Glomerular endothelial cell (primary cell): Measurements from ENCODE around the gene WIPI1. TPM values are rescaled to one million over a fixed set of nuclear protein-coding genes. Genes with fewer than 3 reads are reported as not detected.
"Not testable (repeated sequence)": the region's sequence is repeated elsewhere in the genome, so short reads cannot be mapped to it uniquely, and the experiment has no call there.

Experiments
- DNase-seq: peaks from one replicate; pipeline ENCODE4 v3.0.0-alpha.2; 2011; ENCODE audit warnings: low read depth, low spot score; ENCODE audit errors: extremely low read depth
- total RNA-seq: library from RNA; depleted of rRNA; stranded (reverse); fragments of >200 nt; gene quantifications from 2 replicates; pipeline ENCODE4 v1.2.3, GENCODE V29; 2015

Gene WIPI1
- total RNA-seq, 1 donor from 2014 or later: 75.8 TPM

DNA sequence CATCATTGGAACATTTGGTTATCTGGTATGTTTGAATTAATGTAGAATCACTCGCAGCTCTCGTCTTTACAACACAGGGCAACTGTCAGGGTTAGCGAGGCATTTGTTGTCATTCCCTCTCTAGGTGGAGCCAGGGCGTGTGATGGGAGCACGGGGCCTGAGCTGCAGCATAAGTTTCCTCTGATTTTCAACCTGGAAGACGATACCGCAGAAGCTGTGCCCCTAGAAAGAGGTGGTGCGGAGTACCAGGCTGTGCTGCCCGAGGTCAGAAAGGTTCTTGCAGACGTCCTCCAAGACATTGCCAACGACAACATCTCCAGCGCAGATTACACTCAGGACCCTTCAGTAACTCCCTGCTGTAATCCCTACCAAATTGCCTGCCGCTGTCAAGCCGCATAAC, 37.2 kb downstream of the WIPI1 start:
- no peak for DNase-seq

DNA sequence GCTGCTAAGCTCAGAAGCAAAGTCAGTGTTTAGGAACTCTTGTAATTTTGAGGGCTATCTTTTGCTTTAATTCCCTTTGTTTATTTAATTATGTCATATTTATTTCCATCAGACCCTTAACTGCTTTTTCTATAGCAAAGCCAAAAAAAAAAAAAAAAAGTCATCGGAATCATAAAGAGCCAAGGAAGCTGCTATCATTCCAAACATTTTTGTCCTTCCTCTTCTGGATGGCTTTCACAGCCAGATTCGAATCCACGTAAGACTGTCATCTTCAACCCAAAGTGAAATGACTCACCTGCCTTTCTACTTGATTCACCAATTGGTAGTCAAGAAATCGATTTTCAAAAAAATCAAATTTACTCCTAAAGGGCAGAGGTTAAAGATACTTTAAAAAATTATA, 38.4 kb downstream of the WIPI1 start:
- no peak for DNase-seq

DNA sequence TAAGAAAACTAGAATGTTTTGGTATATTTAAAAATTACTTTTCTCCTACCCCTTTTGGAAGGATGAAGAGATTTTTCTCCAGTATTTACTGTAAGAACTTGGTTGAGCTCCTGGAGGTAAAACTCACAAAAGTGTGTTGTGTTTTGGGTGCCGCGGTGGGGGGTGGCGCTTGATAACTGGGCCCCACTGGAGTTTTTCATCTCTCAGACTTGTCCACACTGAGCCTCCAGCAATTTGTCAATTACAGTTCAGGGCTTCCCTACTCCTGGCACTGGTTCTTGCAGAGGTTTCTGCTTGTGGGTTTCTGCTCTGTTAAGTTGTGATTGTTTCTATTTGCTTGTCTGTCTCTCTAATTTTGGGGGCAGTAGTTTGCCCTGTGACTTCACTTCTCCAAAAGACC, 40.0 kb downstream of the WIPI1 start:
- DNase-seq: no peak

DNA sequence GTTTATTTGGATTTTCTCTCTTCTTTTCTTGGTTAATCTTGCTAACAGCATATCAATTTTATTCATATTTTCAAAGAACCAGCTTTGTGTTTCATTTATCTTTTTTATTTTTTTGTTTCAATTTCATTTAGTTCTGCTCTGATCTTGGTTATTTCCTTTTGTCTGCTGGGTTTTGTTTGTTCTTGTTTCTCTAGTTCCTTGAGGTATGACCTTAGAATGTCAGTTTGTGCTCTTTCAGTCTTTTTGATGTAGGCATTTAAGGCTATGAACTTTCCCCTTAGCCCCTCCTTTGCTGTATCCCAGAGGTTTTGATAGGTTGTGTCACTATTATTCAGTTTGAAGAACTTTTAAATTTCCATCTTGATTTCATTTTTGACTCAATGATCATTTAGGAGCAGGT, 42.4 kb downstream of the WIPI1 start:
- DNase-seq: not testable (repeated sequence)

DNA sequence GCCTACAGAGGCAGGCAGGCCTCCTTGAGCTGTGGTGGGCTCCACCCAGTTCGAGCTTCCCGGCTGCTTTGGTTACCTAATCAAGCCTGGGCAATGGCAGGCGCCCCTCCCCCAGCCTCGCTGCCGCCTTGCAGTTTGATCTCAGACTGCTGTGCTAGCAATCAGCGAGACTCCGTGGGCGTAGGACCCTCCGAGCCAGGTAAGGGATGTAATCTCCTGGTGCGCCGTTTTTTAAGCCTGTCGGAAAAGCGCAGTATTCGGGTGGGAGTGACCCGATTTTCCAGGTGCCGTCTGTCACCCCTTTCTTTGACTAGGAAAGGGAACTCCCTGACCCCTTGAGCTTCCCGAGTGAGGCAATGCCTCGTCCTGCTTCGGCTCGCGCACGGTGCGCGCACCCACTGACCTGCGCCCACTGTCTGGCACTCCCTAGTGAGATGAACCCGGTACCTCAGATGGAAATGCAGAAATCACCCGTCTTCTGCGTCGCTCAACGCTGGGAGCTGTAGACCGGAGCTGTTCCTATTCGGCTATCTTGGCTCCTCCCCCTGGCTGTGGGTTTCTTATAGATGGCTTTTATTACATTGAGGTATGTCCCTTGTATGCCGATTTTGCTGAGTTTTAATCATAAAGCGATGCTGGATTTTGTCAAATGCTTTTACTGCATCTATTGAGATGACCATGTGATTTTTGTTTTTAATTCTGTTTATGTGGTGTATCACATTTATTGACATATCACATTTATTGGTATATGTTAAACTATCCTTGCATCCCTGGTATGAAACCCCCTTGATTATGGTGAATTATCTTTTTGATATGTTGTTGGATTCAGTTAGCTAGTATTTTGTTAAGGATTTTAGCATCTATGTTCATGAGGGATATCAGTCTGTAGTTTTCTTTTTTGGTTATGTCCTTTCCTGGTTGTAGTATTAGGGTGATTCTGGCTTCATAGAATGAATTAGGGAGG, 43.4 kb downstream of the WIPI1 start:
- not testable (repeated sequence) for DNase-seq

DNA sequence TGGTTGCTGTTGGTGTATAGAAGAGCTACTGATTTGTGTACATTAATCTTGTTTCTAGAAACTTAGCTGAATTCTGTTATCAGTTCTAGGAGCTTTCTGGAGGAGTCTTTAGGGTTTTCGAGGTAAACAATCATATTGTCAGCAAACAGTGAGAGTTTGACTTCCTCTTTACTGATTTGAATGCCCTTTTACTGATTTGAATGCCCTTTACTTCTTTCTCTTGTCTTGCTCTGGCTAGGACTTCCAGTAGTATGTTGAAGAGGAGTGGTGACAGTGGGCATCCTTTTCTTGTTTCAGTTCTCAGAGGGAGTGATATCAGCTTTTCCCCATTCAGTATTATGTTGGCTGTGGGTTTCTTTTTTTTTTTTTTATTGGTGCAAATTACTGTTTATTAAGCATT, 49.6 kb downstream of the WIPI1 start:
- not testable (repeated sequence) for DNase-seq

DNA sequence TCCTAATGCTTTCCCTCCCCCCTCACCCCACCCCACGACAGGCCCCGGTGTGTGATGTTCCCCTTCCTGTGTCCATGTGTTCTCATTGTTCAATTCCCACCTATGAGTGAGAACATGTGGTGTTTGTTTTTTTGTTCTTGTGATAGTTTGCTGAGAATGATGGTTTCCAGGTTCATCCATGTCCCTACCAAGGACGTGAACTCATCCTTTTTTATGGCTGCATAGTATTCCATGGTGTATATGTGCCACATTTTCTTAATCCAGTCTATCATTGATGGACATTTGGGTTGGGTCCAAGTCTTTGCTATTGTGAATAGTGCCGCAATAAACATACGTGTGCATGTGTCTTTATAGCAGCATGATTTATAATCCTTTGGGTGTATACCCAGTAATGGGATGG, 53.5 kb downstream of the WIPI1 start:
- not testable (repeated sequence) for DNase-seq

DNA sequence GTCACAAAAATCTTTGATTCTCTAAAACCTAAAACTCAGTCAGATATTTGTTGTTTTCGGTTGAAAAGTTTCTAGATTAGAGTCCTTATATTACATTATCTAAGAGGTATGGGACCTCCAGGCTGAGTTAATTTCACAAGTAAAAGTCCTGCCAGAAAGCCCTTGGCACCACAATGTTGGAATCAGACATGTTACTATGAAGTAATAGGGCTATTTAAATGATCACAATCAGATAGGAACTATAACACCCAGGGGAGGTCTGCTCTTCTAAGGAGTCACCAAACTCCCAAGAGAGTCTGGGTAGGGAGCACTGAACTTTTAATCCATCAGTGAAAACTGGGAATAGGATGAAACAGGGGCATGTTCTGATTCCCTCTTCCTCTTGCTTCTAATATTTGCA, 54.2 kb downstream of the WIPI1 start:
- DNase-seq: no peak

DNA sequence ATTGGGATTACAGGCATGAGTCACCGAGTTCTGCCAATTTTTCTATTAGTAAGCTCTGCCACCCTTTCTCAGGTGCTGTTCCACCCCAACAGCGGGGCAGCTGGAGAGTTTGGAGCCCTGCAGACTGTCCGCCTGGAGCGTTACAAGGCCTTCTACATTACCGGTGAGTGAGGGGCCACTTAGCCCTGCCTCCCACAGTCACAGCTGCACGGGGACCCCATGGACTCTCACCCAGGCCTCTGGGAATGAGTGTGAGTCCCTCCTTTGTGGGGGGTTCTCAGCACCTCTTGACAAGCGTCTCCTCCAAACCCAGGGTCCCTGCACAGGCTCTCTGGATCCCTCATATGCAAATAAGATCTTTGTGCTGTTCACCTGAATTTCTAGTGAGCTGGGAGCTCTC, 56.0 kb downstream of the WIPI1 start:
- no peak for DNase-seq

DNA sequence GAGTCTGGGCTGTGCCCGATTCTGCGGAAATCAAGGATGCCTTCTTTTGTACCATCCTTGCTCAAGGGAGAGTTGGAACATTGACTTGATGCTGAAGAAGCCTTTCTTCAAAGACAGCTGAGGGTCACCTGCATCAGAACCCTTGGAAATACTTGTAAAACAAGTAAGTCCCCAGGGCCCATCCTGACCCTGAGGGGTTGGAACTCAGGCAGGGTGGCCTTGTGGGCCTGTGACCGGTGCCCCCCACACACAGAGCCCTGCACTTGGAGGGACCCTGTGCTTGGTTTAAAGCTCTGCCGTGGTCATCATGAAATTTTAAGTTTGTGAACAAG, 56.9 kb downstream of the WIPI1 start:
- DNase-seq: no peak

DNA sequence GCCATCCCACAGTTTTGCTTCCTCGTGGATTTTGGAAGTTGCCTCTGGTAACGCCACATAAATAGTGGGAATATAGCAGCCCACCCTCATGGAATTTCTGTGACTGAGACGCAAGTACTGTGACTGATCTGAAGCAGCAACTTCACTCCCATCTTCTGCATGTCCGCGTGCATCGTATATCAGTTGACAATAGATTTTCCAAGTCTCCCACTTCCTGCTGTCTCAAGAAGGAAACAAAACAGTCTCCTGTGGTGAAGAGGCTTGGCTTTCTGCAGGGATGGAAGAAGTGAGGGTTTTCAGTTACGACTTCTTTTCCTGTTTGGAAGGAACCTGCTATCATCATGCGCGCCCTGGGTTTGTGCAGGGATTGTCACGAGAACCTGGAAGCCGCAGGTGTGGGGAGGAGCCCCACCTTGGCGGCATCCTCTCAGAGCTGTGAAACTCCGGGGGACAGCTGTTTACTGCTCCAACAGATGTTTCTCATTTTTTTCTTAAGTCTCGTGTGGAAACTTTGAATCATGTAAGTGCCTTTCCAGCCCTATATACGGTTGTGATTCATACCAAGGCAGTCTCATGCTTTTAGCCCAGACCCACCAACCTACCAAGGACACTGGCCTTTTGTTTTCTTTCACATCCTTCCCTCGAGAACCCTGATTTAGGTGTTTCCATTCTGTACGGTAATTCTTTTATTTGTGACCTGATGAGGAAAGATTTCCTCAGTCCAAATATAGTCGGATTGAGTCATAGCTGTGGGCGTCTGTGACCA, 57.5 kb downstream of the WIPI1 start:
- DNase-seq: no peak

DNA sequence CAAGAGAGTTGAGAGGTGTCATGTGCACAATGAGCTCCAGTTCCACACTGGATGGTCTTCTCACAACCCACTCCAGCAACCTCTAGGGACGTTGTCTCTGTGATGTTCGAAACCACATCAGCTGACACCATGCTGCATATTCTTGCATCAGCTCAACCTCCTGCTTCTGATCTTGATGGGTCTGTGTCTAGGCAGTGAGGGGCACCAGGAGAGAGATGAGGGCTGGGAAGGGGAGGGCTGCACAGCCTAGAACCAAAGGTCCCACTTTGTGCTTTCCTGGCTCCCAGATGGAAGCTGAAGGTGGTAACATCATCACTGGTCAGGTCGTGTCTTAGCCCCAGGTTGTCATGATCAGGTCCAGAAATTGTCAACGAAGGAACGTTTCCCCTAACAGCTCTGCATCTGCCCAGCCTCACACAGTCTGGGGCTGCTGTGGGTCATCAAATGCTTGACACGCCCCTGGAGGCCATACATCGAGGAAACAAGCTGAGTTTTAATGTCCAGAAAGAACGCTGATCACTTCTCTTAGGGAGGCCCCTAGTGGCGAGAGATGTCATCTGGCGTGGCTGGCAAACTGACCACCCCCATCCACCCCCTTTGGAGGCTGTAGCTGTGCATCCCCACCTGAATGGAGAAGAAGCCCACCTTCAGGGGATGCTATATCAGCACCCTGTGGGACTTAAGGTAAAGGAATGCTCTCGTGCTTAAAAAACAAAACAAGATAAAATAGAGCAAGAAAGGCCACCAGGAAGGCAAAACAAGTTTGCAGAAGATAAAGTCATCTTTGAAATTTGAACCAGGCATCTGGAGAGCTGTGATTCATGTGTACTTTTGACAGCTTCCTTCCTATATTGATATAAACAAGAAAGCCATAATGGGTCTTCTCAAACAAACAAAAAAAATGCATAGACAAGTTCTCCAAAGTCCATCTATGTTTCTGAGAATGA, 58.3 kb downstream of the WIPI1 start:
- DNase-seq: no peak

DNA sequence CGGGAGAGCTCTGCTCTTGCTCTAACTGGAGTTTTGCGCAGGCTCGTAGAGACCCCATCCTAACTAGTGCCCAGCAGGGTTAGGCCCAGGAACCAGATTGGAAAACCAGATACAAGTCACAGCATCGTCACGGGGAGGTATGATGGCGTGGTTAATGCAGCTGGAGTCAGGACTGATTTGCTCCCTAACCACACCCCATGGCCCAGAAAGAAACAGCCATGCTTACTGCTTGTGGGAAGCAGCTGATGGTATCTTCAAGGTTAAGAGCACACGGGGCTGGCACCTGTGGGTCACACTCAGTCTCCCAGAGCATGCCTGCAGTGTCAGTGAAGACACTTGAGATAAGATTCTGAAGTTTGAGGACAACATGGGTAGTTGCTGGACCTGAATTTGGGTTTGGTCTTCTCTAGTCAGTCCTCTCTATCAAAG, 60.2 kb downstream of the WIPI1 start:
- DNase-seq: no peak

DNA sequence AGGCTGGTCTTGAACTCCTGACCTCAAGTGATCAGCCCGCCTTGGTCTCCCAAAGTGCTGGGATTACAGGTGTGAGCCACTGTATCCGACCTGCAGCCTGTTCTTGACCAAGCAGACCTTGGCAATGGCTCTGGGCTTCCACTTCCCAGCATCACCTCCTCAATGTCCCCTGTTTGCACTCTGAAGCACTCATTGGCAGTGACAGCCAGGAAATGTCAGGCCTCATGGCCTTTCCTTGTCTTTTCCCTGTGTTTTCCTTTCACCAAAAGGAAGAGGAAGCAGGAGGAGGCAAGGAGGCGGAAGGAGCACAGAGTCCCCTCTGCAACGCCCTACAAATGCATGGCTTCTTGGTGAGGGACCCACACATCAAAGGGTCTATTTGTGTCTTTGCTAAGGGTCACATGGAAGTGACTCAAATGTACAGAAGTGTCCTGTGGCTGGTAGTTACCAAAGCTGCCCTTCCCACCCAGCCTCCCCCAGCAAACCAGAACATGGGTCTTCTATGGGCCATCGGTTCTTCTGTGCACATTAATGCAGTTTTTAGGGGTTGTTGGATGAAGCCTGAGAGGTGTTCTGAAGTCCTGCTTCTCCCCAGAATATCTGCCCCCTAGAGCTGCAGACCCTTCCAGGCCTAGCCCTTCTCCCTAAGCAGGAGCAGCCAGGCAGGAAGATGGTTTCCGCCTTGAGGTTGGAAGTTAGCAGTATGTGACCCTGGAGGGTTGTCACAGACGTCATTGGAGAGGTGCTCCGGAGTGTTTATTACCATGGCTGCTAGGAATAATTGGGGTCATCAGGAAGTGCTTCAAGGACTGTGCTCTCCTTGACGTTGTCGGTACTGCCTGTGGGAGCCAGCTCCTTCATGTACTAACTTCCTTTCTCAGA, 60.8 kb downstream of the WIPI1 start:
- no peak for DNase-seq

DNA sequence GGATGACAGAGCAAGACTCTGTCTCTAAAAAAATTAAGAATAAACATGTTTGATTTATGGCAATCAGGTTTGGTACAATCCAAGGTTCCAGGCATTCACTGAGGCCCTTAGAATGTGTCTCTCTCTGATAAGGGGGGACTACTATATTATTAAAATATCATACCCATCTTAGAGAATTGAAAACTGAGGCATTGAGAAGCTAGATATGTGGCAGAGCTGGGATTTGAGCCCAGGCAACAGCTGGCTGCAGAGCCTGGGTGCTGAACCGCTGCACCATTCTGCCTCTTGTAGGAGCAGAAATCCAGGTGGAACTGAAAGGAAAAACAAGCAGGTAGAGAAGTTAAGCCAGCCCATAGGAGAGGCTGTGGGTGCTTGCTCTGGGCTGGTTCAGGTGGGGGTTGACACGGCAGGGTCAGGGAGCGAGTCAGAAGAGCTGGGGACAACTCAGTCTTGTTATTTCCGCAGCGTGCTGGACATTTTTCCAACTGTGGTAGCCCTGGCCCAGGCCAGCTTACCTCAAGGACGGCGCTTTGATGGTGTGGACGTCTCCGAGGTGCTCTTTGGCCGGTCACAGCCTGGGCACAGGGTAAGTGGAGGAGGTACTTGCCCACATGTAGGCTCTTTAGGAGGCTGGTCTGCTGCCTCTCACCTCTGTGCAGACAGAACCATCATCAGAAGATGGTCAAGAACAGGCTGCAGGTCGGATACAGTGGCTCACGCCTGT, 62.5 kb downstream of the WIPI1 start:
- DNase-seq: no peak

DNA sequence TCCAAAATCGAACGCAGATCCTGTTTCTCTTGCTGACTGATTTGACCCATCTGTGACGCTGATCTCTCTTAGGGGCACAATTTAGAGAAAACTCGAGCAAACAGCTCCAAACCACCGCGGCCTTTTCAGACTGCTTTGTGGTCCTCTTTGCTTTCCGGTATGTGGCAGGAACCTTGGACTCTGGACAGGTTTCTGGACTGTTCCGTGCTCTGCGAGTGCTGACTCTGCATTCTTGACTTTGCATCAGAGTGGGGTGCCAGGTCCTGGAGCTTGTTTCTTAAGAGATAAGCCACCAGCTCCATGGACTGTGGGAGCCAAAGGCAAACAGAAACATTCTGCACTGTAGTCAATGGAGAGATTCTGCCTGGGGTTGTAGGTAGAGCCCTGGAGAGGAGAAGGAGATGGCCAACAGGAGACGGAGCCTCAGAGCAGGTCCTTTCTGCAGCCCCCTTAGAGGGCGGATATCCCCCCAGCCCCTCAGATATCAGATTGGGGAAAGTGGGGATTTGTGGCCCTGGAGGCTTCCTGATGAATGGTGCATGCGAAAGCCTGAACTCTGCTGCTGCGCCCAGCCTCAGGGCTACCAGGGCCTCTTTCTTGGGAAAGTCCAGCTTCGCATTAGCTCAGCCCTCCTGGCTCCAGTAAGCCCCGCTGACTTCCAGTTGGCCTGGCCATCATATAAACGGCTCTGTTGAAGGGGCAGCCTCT, 65.6 kb downstream of the WIPI1 start:
- no peak for DNase-seq

DNA sequence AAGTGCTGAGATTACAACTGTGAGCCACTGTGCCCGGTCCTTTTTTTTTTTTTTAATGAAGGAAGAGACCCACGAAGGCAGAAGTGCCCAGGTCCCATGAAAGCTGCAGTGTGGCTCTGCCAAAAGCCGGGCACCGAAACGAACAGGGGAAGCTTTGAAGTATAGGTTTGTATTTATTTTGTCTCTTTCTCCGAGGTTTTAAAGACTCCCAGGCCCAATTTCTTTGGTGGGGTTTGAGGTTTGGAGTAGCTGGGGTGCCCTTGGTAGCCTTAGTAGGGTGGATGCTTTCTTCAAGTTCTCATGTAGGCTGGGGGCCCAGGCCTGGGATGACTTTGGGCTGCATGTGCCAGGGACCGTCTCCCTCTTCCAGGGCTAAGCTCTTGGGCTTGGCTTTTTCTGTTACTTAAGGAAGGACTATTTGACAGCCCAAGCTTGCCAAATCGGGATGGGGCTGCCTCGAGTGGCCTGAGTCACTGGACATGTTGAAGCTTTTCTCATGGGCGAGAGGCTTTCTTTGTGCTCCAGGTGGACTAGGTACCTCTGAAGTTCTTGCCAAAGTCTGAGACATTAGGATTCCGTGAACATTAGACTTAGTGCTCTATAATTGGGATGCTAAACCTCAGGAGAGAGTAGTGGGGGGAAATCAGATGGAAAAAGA, 66.3 kb downstream of the WIPI1 start:
- DNase-seq: no peak

DNA sequence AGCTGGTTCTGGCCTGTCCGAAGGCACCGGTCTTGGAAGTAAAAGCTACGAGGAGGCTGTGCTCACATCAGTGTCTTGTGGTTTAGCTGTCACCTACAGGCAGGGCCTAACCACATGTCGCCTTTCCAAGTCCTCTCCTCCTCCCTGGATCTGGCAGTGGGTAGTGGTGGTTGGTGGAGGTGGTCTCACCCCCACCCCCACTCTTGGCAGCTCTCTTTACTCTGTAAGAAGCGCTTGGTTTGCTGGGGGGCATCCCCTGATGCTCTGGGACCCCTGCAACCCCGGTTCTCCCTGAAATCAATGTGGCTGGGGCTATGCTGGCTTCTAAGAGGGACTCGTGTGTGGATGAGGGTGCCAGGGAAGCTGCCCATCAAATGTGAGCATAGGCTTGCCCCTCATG, 68.3 kb downstream of the WIPI1 start:
- DNase-seq: no peak
